GM19023 (cell line): ENCODE measurements around the gene SUSD3.
"Not testable (repeated sequence)": the region's sequence is repeated elsewhere in the genome, so short reads cannot be mapped to it uniquely, and the experiment has no call there.

Experiments
- ATAC-seq: cut with Tn5 transposase; IDR thresholded peaks from one replicate; pipeline ENCODE4 v1.9.1; 2021; ENCODE audit warnings: mild to moderate bottlenecking, moderate library complexity; ENCODE audit not compliant: unreplicated experiment

Gene SUSD3

DNA sequence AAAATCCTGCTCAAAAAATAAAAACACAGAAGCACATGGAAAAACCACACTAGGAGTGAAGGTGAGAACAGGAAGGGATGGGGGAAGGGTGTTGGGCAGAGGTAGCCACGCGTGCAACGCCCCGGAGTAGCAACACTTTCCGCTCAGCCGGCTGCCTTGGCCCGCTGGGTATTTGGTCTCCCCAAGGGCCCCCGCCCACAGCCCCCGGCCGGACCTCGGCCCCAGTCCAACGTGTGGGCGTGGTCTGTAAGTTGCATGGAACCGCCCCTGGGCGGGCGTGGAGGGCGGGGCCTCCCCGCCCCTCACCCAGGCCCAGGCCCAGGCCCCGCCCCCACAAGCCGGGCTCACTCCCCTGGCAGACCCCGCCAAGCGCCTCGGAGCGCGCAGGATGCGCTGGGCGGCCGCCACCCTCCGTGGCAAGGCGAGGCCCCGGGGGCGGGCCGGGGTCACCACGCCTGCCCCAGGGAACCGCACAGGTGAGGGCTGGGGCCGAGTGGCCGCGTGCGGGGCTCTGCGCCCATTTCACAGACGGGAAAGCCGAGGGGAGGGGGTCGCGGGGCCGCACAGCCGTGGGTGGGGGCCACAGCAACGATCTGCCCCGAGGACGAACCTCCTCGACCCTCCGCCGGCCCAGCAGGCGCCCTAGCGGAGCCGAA lies at the start of gene SUSD3:
Gene SUSD3 (plus strand): TSS at position 347 of the 656 bp plus-strand sequence. CDS start 42 bp downstream, at position 389.
- ATAC-seq: peak; percentile 60

DNA sequence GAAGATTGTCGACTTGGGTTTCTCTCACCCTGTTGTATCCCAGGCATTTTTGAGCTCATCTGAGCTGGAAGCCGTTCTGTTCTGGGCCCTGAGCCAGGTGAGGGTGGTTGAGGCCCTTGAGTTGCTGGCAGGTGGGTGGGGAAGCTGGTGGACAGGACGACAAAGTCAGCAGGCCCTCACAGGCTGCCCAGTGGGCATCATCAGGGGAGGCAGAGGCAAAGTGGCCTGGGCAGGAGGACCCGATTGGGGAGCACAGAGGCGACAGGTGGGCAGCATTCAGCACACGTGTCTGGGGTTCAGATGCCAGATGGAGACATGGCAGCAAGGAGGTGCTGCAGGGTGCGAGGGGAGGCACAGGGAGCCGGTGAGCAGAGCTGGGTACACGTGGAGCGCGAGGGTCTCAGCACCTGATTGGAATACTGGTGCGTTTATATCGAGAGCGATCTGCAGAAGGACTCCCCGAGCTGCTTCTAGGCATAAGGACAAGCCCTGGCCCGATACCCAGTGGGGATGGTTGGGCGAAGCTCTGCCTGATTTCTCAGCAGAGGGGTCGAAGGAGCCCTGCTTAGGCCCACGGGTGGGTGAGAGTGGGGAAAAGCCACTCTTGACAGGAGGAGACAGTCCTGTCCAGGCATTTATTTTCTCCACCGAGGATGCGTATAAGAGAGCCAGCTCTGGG lies 49.0 kb upstream of the SUSD3 start:
- no peak for ATAC-seq

DNA sequence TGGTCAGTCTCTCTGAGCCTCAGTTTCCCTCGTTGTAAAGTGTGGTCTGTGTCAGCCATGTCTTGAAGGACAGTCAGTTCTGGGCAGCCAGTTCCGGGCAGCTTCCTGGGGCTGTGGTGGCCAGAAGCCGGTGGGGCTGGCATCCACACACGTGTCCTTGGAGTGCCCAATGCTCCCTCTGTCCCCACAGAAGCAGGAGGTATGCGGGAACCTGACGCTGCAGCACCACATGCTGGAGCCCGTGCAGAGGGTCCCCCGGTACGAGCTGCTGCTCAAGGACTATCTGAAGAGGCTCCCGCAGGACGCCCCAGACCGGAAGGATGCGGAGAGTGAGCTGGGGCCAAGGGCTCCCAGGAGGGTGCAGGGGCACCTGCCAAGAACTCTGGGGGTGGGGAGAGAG lies 48.4 kb upstream of the SUSD3 start:
- no peak for ATAC-seq

GRCh38 chr9:93010704-93011103 lies 47.8 kb upstream of the SUSD3 start:
- ATAC-seq: no peak

GRCh38 chr9:93011114-93011513 lies 47.4 kb upstream of the SUSD3 start:
- ATAC-seq: no peak

DNA sequence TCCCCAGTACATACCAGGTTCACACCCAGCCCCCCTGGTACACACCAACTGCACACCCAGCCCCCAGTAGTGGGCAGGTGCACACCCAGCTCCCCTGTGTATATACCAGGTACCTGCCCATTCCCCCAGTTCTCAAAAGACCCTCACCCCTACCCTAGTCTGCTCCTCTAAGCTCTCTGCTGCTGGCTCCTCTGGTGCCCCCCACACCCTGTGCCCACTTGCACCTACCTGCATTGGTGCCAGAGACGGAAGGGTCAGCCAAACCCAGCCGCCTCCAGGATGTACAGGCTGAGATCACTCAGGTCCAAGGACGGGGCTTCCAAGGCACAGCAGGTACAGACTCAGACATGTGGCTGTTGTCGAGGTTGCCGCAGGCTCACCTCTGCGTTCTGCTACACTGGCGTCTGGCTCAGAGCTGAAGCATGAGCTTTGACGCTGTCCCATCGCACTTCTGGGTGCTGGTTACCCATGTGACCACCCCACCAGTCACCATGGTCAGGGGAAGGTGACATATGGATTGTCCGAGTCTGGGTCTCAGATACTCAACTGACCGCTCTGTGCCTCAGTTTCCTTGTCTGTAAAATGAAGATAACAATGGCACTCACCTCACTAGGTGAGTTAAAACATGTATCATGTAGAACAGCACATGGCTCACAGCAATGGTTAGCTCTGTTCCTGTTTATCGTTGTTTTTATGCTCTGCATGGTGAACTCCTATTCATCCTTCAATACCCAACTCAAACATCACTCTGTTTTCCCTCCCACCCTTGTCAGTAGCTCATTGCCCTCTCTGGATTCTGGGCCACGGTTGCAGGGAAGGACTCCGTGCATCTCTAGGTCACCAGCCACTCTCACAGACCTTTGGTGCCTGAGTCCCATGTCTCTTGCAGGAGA lies 45.3 kb upstream of the SUSD3 start:
- no peak for ATAC-seq

DNA sequence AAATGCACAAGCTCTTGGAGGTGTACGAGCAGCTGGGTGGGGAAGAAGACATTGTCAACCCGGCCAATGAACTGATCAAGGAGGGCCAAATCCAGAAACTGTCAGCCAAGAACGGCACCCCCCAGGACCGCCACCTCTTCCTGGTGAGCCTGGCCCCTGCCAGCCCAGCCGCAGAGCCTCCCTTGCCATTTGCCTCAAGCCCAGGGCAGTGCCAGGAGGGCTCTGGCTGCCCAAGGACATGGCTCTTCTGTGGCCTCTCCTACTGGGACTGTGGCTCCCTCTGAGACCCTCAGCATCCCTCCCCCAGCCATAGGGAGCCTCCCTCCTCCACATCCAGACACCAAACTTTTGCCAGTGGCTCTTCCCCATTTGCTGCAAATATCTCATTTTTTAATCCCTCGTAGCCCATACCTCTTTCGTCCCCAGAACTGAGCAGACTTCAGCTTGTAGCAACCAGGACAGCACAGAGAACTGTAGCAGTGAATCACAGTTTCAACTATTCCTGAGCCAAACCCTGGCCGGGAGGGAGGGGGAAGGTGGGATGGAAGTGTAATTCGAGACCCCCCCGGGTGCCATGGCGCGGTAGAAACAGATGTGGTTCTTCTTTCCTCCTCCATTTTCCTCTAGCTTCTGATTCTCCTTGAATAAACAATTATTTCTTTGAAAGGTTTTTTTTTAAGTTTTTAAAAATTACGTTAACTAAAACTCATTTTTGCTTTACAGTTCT lies 44.5 kb upstream of the SUSD3 start:
- ATAC-seq: no peak

DNA sequence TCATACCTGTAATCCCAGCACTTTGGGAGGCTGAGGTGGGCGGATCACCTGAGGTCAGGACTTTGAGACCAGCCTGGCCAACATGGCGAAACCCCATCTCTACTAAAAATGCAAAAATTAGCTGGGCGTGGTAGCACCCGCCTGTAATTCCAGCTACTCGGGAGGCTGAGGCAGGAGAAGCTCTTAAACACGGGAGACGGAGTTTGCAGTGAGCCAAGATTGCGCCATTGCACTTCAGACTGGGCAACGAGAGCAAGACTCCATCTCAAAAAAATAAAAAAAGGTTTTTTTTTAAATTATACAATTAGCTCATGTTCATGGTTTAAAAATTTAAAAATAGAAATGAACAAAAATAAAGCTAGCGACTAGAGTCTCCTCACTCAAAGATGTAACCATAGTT lies 43.3 kb upstream of the SUSD3 start:
- ATAC-seq: not testable (repeated sequence)

- ATAC-seq: no peak
Observed at GRCh38 chr9:93017621-93018020, 40.9 kb upstream of the SUSD3 start.

- ATAC-seq: no peak
Observed at GRCh38 chr9:93020151-93020550, 38.4 kb upstream of the SUSD3 start.

DNA sequence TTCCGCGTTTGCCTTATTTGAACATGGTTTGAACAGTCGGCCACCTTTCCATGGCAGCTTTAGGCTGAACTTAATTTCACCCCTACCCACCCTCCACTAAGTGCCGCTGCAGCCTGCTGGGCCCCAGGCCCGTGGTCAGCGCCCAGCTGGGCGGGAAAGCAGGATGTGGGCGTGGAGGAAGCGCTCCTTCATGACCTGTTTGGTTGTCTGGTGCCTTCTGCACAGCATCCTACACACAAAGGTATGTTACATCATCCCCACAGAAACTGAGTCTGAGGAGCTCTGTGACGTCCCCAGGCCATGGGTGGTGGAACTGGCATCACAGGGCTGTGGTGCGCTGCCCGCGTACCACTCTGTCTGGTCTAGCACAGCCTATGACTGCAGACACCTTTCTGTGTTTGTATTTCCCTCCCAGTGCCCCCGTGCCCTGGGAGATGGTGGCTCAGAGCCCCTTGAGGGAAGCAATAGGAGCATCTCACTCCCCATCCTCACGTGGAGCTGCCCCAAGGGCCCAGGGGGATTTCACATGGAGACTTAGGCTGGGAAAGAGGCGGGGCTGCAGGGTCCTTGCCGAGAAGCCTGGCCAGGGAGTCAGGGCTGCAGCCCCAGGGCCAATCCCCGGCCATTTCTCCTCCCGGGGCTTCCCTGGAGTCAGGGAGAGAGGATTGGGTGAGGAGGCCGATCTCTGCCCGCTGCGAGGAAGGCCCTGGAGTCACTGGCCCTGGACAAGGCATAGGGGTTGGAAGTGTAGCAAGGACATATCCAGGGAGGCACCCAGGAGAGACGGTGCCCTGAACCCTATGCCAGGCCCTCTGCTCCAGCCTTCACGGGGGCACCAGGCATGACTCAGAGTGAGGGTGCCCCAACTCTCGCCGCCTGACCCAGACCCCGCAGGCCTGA lies 37.5 kb upstream of the SUSD3 start:
- no peak for ATAC-seq

DNA sequence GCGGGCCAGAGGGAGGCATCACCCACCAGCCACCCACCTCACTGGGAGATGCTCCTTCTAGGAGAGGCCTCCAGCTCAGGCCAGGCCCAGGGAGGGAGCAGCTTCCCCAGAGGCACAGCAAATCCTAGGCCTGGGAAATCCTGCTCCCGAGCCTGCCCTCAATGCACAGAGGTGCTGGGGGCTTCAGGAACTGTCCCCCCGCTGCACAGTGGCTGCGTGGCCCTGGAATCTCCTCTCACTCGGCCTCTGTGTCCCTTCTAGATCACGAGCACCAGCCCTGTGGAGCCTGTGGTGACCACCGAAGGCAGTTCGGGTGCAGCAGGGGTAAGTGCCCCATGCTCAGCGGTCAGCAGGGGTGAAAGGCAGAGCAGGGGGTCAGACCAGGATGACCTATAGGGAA lies 36.4 kb upstream of the SUSD3 start:
- no peak for ATAC-seq

- ATAC-seq: no peak
Observed at GRCh38 chr9:93022721-93023520, 35.6 kb upstream of the SUSD3 start.

GRCh38 chr9:93023521-93023815 lies 35.0 kb upstream of the SUSD3 start:
- no peak for ATAC-seq

GRCh38 chr9:93024646-93024910 lies 33.9 kb upstream of the SUSD3 start:
- ATAC-seq: no peak

- no peak for ATAC-seq
Observed at GRCh38 chr9:93024986-93025630, 33.4 kb upstream of the SUSD3 start.

DNA sequence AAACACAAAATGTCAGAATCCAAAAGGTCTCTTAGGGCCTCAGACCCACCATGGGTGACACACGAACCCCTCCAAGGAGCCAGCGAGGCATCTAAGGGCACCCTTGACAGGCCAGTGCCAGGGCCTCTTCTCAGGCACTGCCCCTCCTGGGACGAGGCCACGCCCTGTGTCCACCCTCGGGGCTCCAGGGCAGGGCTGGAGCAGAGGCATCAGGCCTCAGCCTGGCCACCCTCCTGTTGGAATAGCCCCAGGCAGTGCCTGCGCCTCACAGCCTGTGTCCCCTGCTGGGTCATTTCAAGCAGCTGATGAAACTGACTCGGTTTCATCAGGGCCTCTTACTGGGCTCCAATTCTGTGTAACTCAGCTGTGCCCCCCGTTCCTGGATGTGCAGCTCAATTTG lies 32.8 kb upstream of the SUSD3 start:
- ATAC-seq: no peak

DNA sequence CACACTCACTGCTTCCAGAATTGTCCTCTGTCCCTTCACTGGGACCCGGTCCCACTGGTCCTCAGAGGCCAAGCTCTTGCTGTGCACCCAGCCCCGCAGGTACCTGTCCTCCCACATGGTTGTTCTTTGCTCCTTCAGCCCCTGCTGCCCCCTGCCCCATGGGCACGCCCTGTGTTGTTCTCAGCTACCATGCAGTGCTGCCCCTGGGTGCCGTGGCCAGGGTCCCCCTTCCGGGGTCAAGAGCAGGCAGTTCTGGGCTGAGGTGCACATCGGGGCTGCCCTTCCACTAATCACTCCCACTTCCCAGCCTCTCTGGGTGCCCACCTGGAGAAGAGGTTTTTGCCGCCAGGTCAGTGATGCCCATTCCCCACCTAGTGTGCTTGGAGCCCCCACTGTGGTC lies 31.9 kb upstream of the SUSD3 start:
- no peak for ATAC-seq

- ATAC-seq: no peak
Observed at GRCh38 chr9:93027750-93028149, 30.8 kb upstream of the SUSD3 start.
